Gastrocnemius medialis (tissue), 4 donors: ENCODE results near the gene LILRB2.

Source experiments
- POLR2A ChIP-seq, 2 donors: fragments of 450-650 bp; IDR thresholded peaks; one replicate each; pipeline ENCODE4 v1.6.1; 2017; ENCODE audit warnings: antibody characterized with exemption in 2 of 2, mild to moderate bottlenecking in 2 of 2, moderate library complexity in 2 of 2
- TF ChIP-seq, protein P1 (sequence below), 5 experiments: fragments of 450-650 bp in 3 of 5; fragments of 200-600 bp in 2 of 5; sonication (generic) in 2 of 5; IDR thresholded peaks in 4 of 5; conservative IDR thresholded peaks in 1 of 5; 1 replicate in 4 of 5; 2 replicates in 1 of 5; pipeline ENCODE4 v1.5.1; 2016 to 2019; ENCODE audit warnings: antibody characterized with exemption in 5 of 5, mild to moderate bottlenecking in 3 of 5, moderate library complexity in 3 of 5

DNA sequence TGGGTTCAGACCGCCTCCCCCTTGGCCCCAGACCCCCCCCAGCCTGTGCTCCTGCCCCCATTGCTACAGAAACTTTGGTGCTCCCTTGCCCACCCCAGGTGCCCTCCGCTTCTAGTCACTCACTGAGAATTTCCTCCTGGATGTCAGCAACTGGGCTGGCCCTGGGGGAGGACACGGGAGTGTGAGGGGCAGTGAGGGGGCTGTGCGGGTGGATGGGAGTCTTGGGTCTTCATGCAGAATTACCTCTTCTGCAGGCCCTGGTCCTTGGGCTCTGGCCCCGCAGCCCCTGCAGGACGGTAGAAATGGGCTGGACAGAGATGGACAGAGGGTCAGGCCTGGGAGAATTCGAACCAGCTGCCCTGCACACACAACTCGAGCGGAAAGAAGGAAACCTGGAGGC lies 28.7 kb downstream of the LILRB2 start:
- TF ChIP-seq, protein P1, sequence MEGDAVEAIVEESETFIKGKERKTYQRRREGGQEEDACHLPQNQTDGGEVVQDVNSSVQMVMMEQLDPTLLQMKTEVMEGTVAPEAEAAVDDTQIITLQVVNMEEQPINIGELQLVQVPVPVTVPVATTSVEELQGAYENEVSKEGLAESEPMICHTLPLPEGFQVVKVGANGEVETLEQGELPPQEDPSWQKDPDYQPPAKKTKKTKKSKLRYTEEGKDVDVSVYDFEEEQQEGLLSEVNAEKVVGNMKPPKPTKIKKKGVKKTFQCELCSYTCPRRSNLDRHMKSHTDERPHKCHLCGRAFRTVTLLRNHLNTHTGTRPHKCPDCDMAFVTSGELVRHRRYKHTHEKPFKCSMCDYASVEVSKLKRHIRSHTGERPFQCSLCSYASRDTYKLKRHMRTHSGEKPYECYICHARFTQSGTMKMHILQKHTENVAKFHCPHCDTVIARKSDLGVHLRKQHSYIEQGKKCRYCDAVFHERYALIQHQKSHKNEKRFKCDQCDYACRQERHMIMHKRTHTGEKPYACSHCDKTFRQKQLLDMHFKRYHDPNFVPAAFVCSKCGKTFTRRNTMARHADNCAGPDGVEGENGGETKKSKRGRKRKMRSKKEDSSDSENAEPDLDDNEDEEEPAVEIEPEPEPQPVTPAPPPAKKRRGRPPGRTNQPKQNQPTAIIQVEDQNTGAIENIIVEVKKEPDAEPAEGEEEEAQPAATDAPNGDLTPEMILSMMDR (IDR thresholded peaks at IDR 0.05 in 4 of 5, conservative IDR thresholded peaks at IDR 0.05 in 1 of 5): no peak
- TF ChIP-seq POLR2A (IDR thresholded peaks at IDR 0.05): no peak
